HepG2 (cell line): ENCODE data around the gene ABCB6. TPM values are rescaled to one million over a fixed set of nuclear protein-coding genes. Genes with fewer than 3 reads are reported as not detected.

Source experiments
- CREM ChIP-seq, 2 experiments: sonication (generic) in 1 of 2; formaldehyde crosslinking in 1 of 2; IDR thresholded peaks; 2 replicates each; pipeline versions ENCODE4 v1.4.0 to v1.6.1; 2016 to 2020; ENCODE audit warnings: antibody characterized with exemption in 1 of 2, mild to moderate bottlenecking in 1 of 2, missing genetic modification reagents in 1 of 2
- DNMT1 ChIP-seq: sonication (generic); formaldehyde crosslinking; IDR thresholded peaks from 2 replicates; pipeline ENCODE4 v1.5.1; 2020; ENCODE audit warnings: mild to moderate bottlenecking, missing genetic modification reagents
- HMGA1 ChIP-seq: sonication (generic); formaldehyde crosslinking; conservative IDR thresholded peaks from 2 replicates; pipeline ENCODE4 v1.4.0; 2020; ENCODE audit warnings: missing genetic modification reagents
- HNRNPLL ChIP-seq: fragments of 200-400 bp; formaldehyde crosslinking; IDR thresholded peaks from 2 replicates; pipeline ENCODE4 v1.6.1; 2017; ENCODE audit warnings: mild to moderate bottlenecking, low read depth, low read length; ENCODE audit not compliant: poor library complexity, severe bottlenecking
- KDM5B ChIP-seq: sonication (generic); formaldehyde crosslinking; IDR thresholded peaks from 2 replicates; pipeline ENCODE4 v1.4.0; 2020; ENCODE audit warnings: missing genetic modification reagents, mild to moderate bottlenecking, borderline replicate concordance
- MAZ ChIP-seq, 2 experiments: sonication (generic) in 1 of 2; formaldehyde crosslinking in 1 of 2; IDR thresholded peaks; 2 replicates each; pipeline versions ENCODE4 v1.5.0 to v1.6.1; 2012 to 2020; ENCODE audit warnings: low read depth in 2 of 2, mild to moderate bottlenecking in 2 of 2, borderline replicate concordance in 1 of 2, improper control_type of control experiment in 1 of 2, low read length in 1 of 2, missing genetic modification reagents in 1 of 2, moderate library complexity in 1 of 2
- MYNN ChIP-seq: sonication (generic); formaldehyde crosslinking; IDR thresholded peaks from 2 replicates; pipeline ENCODE4 v1.4.0; 2020; ENCODE audit warnings: mild to moderate bottlenecking, low read depth, missing genetic modification reagents
- PHF20 ChIP-seq: sonication (generic); formaldehyde crosslinking; IDR thresholded peaks from 2 replicates; pipeline ENCODE4 v1.5.0; 2020; ENCODE audit warnings: mild to moderate bottlenecking, missing genetic modification reagents
- POLR2G ChIP-seq: fragments of 200-400 bp; formaldehyde crosslinking; IDR thresholded peaks from 2 replicates; pipeline ENCODE4 v1.6.1; 2018; ENCODE audit warnings: mild to moderate bottlenecking, low read depth, low read length, moderate library complexity
- RERE ChIP-seq: IDR thresholded peaks from 2 replicates; pipeline ENCODE4 v1.6.1; 2016; ENCODE audit warnings: low read depth, missing genetic modification reagents, missing compliant biosample characterization
- SCMH1 ChIP-seq: sonication (generic); formaldehyde crosslinking; IDR thresholded peaks from 2 replicates; pipeline ENCODE4 v1.9.0; 2021; ENCODE audit warnings: missing genetic modification reagents, mild to moderate bottlenecking, borderline replicate concordance
- SIX4 ChIP-seq: sonication (generic); formaldehyde crosslinking; IDR thresholded peaks from 2 replicates; pipeline ENCODE4 v1.4.0; 2020; ENCODE audit warnings: missing genetic modification reagents
- SOX6 ChIP-seq, 2 experiments: fragments of 450-650 bp in 1 of 2; sonication (generic) in 1 of 2; formaldehyde crosslinking in 1 of 2; IDR thresholded peaks; 2 replicates each; pipeline versions ENCODE4 v1.4.0 to v1.6.1; 2017 to 2020; ENCODE audit warnings: antibody characterized with exemption in 1 of 2, mild to moderate bottlenecking in 1 of 2, missing genetic modification reagents in 1 of 2
- TFE3 ChIP-seq: IDR thresholded peaks from 2 replicates; pipeline ENCODE4 v1.6.1; 2016
- ZMAT3 ChIP-seq: sonication (generic); formaldehyde crosslinking; conservative IDR thresholded peaks from 2 replicates; pipeline ENCODE4 v1.7.0; 2021; ENCODE audit warnings: missing genetic modification reagents
- ZNF432 ChIP-seq: sonication (generic); formaldehyde crosslinking; IDR thresholded peaks from 2 replicates; pipeline ENCODE4 v1.5.0; 2020; ENCODE audit warnings: missing genetic modification reagents, mild to moderate bottlenecking, borderline replicate concordance
- ZNF557 ChIP-seq: sonication (generic); formaldehyde crosslinking; IDR thresholded peaks from 2 replicates; pipeline ENCODE4 v1.4.0; 2020; ENCODE audit warnings: missing genetic modification reagents
- ZNF580 ChIP-seq: IDR thresholded peaks from 2 replicates; pipeline ENCODE4 v1.6.1; 2016; ENCODE audit warnings: low read depth, borderline replicate concordance
- ZNF674 ChIP-seq: sonication (generic); formaldehyde crosslinking; IDR thresholded peaks from 2 replicates; pipeline ENCODE4 v1.5.0; 2020; ENCODE audit warnings: low read depth, mild to moderate bottlenecking, missing genetic modification reagents
- ZNF740 ChIP-seq: sonication (generic); formaldehyde crosslinking; IDR thresholded peaks from 2 replicates; pipeline ENCODE4 v1.4.0; 2020; ENCODE audit warnings: missing genetic modification reagents
- ZNF83 ChIP-seq: sonication (generic); formaldehyde crosslinking; IDR thresholded peaks from 2 replicates; pipeline ENCODE4 v1.4.0; 2020; ENCODE audit warnings: missing genetic modification reagents, mild to moderate bottlenecking, borderline replicate concordance
- polyA plus RNA-seq, 8 experiments: library from polyadenylated mRNA; depleted of rRNA in 3 of 8; stranded (reverse) in 7 of 8; unstranded in 1 of 8; fragments of >200 nt; fragmentation: Illumina TruSeq in 4 of 8; extraction: Trizol in 4 of 8; gene quantifications; 2 replicates each; pipeline versions ENCODE4 v1.2.1 to v1.2.3, GENCODE V29; 2011 to 2016; ENCODE audit warnings: low read depth in 4 of 8, missing spikeins in 1 of 8, mixed read lengths in 1 of 8; ENCODE audit not compliant: insufficient read depth in 1 of 8
- total RNA-seq, 5 experiments: library from RNA; depleted of rRNA; stranded (reverse); fragments of >200 nt; fragmentation: Illumina TruSeq; extraction: Trizol; gene quantifications; 2 replicates each; pipeline ENCODE4 v1.2.3, GENCODE V29; 2016; ENCODE audit warnings: low read depth in 1 of 5

ABCB6 gene
- total and polyA plus RNA-seq, 2 of the 13 experiments (the other 11 are each of a cell fraction or from before 2014, with no cell fraction given), result 91.1 to 137 TPM

- TF ChIP-seq RERE (CRISPR knock-in tag) (no peak), ZNF740 (no peak), HMGA1 (no peak), ZNF557 (CRISPR knock-in tag) (no peak), MYNN (CRISPR knock-in tag) (0 out of 2 replicates have a peak, but pooled peaks have one; percentile 45), HNRNPLL (no peak), ZNF674 (CRISPR knock-in tag) (no peak), POLR2G (peak; percentile 88), SCMH1 (CRISPR knock-in tag) (no peak), TFE3 (no peak), SIX4 (CRISPR knock-in tag) (no peak), ZNF432 (CRISPR knock-in tag) (no peak), CREM (IDR thresholded peaks at IDR 0.05) (peak; percentile 91), CREM (CRISPR knock-in tag; IDR thresholded peaks at IDR 0.05) (no peak), ZNF83 (CRISPR knock-in tag) (0 out of 2 replicates have a peak, but pooled peaks have one; percentile 31), ZNF580 (CRISPR knock-in tag) (no peak; the same call in 1 of the 2 replicates), MAZ (IDR thresholded peaks at IDR 0.05; ENCODE audit: borderline replicate concordance, low read depth, low read length) (no peak), MAZ (CRISPR knock-in tag; IDR thresholded peaks at IDR 0.05; ENCODE audit: low read depth) (peak; percentile 82), DNMT1 (CRISPR knock-in tag) (no peak), ZMAT3 (CRISPR knock-in tag) (peak; percentile 85), SOX6 (IDR thresholded peaks at IDR 0.05) (no peak), SOX6 (CRISPR knock-in tag; IDR thresholded peaks at IDR 0.05) (peak; percentile 73), KDM5B (peak; percentile 34; the same call in 1 of the 2 replicates), PHF20 (no peak)
Measured at GRCh38 chr2:219249203-219249980, 30.6 kb upstream of the ABCB6 start (continued).
